ENCODE results near the gene TSPAN3.

DNA sequence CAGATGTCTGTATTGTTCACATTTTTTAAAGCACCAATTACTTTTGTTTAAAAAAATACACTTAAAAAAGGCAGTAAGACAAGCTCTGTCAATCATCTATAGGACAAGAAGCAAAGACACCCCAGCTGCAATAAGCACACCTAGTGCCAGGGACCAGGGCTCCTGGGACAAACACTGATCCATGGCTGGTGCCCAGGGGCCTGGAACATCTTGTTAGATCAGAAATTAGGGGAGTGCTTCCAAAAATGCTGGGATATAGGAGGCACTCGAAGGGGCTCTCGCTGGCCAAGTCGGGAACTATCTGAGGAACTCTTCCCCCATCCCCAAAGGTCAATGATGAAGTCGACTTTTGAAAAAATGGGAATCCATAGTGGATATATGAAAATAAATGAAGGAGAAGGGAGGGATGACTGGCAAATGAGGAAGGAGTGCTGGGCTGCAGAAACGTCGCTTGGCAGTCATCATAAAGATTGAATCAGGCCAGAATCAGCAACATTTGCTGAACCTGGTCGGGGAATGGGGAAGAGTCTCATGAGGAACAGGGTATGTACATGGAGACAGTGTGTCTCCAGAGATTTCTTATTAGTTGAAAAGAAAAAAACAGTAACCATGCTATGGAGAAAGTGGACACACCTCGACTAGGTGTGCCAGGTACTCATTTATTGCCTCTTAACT, 28.5 kb downstream of the TSPAN3 start:
- TF ChIP-seq, protein P1, sequence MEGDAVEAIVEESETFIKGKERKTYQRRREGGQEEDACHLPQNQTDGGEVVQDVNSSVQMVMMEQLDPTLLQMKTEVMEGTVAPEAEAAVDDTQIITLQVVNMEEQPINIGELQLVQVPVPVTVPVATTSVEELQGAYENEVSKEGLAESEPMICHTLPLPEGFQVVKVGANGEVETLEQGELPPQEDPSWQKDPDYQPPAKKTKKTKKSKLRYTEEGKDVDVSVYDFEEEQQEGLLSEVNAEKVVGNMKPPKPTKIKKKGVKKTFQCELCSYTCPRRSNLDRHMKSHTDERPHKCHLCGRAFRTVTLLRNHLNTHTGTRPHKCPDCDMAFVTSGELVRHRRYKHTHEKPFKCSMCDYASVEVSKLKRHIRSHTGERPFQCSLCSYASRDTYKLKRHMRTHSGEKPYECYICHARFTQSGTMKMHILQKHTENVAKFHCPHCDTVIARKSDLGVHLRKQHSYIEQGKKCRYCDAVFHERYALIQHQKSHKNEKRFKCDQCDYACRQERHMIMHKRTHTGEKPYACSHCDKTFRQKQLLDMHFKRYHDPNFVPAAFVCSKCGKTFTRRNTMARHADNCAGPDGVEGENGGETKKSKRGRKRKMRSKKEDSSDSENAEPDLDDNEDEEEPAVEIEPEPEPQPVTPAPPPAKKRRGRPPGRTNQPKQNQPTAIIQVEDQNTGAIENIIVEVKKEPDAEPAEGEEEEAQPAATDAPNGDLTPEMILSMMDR (IDR thresholded peaks at IDR 0.05): no peak
- no peak for TF ChIP-seq POLR2A (IDR thresholded peaks at IDR 0.05)
- TF ChIP-seq POLR2AphosphoS5 (IDR thresholded peaks at IDR 0.05): no peak
